GM06990 (cell line): Measurements from ENCODE around the gene ZNF789.
"Not testable (repeated sequence)": the region's sequence is repeated elsewhere in the genome, so short reads cannot be mapped to it uniquely, and the experiment has no call there.

Source experiments
- DNase-seq: peaks from one replicate; pipeline ENCODE4 v3.0.0-alpha.2; 2011; ENCODE audit not compliant: insufficient read length; ENCODE audit errors: extremely low read depth
- H3K27me3 ChIP-seq: replicated peaks from 2 replicates; pipeline ENCODE4 v1.6.0; 2011; ENCODE audit warnings: low read length; ENCODE audit not compliant: control insufficient read depth, insufficient read depth
- H3K36me3 ChIP-seq: 2 replicates; pipeline ENCODE4 v1.5.1; 2011; ENCODE audit warnings: low read length; ENCODE audit not compliant: control insufficient read depth, insufficient read depth
- H3K4me3 ChIP-seq: replicated peaks from 2 replicates; pipeline ENCODE4 v1.5.1; 2011; ENCODE audit warnings: low read depth, mild to moderate bottlenecking, control low read depth, low read length
- TF ChIP-seq, protein P1 (sequence below): IDR thresholded peaks from 2 replicates; pipeline ENCODE4 v1.5.1; 2011; ENCODE audit warnings: low read length, control low read depth, mild to moderate bottlenecking, inconsistent platforms; ENCODE audit not compliant: insufficient read depth, poor library complexity, severe bottlenecking

Gene ZNF789

DNA sequence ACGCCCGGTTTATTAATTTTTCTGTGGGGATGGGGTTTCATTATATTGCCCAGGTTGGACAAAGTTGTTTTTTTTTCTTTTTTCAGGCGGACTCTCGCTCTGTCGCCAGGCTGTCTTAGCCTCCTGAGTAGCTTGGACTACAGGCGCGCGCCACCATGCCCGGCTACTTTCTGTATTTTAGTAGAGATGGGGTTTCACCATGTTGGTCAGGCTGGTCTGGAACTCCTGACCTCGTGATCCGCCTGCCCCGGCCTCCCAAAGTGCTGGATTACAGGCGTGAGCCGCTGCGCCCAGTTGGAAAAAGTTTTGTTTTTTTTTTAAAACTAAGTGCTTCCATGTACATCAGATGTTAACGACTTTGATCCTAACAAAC lies 27.9 kb downstream of the ZNF789 start:
- TF ChIP-seq, protein P1, sequence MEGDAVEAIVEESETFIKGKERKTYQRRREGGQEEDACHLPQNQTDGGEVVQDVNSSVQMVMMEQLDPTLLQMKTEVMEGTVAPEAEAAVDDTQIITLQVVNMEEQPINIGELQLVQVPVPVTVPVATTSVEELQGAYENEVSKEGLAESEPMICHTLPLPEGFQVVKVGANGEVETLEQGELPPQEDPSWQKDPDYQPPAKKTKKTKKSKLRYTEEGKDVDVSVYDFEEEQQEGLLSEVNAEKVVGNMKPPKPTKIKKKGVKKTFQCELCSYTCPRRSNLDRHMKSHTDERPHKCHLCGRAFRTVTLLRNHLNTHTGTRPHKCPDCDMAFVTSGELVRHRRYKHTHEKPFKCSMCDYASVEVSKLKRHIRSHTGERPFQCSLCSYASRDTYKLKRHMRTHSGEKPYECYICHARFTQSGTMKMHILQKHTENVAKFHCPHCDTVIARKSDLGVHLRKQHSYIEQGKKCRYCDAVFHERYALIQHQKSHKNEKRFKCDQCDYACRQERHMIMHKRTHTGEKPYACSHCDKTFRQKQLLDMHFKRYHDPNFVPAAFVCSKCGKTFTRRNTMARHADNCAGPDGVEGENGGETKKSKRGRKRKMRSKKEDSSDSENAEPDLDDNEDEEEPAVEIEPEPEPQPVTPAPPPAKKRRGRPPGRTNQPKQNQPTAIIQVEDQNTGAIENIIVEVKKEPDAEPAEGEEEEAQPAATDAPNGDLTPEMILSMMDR = no peak
- DNase-seq = no peak
- Histone ChIP-seq H3K36me3 (peaks cover 5% of the 10 kb centered on the region), H3K4me3 (peak overlapping the region; percentile 76), H3K27me3 (no peaks in the 10 kb centered on the region)

- not testable (repeated sequence) for H3K4me3 ChIP-seq, DNase-seq, H3K27me3 ChIP-seq, H3K36me3 ChIP-seq
These were observed 28.5 kb downstream of the ZNF789 start for GRCh38 chr7:99501236-99501635.

GRCh38 chr7:99504281-99504602 lies 31.6 kb downstream of the ZNF789 start:
- TF ChIP-seq, protein P1 = no peak
- Histone ChIP-seq H3K4me3 (peak overlapping the region; percentile 88), H3K27me3 (no peaks in the 10 kb centered on the region), H3K36me3 (peaks cover 1% of the 10 kb centered on the region; the same call in 1 of the 2 replicates)
- no peak for DNase-seq

GRCh38 chr7:99504603-99505323 lies 32.1 kb downstream of the ZNF789 start, which contains the start of gene ZKSCAN5:
TSS of gene ZKSCAN5 (plus strand) at chr7:99504662. CDS start at chr7:99506045, 1,383 bp downstream.
- Histone ChIP-seq H3K36me3 (peaks cover 1% of the 10 kb centered on the region; the same call in 1 of the 2 replicates), H3K4me3 (peak within 1 kb of the TSS; percentile 88), H3K27me3 (no peaks in the 10 kb centered on the region)
- TF ChIP-seq, protein P1 = no peak
- peak; percentile 97 for DNase-seq

DNA sequence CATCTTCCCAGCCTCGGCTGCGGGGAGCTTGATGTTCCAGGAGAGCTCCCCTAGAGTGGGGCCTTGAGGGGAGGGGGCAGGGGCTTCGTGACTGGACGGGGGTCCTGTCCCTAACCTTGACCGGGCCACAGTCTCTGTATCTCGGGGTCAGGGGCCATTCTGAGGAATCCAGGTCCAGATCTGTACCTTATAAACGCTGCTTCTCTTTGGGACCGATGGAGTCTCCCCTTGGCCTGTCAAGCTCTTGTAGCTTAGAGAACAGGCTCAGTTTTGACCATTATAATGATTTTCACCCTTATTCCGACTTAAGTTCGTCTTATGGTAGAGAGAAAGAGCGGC lies 32.6 kb downstream of the ZNF789 start:
- TF ChIP-seq, protein P1 = no peak
- H3K27me3 ChIP-seq = no peaks in the 10 kb centered on the region
- H3K36me3 ChIP-seq = peaks cover 1% of the 10 kb centered on the region; the same call in 1 of the 2 replicates
- no peak for DNase-seq
- peak overlapping the region; percentile 88 for H3K4me3 ChIP-seq

DNA sequence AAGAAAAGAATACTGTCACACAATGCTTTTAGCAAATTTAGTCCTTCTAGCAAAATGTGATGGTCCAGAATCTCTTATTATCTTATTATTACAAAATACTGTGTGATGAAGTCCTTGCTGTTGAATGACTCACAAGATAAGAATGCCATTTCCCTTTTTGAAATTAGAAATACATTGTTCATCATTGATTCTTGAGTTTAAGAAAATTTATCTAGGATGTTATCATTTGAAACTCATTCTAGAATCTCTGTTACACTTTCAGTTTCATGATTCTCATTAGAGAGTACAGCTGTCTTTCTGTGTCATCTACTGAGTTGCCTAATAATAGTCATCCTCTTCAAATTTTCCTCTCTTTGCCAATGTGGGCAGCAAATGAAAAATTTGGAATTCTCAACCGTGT lies 41.4 kb downstream of the ZNF789 start:
- no peak for DNase-seq
- no peaks in the 10 kb centered on the region for H3K27me3 ChIP-seq
- no peak overlapping the region for H3K4me3 ChIP-seq
- TF ChIP-seq, protein P1 = no peak
- peaks cover 11% of the 10 kb centered on the region for H3K36me3 ChIP-seq
